GM21717 (cell line): Measurements from ENCODE around the gene MAML3.

ENCODE experiments used
- ATAC-seq: cut with Tn5 transposase; IDR thresholded peaks from one replicate; pipeline ENCODE4 v1.9.1; 2021; ENCODE audit warnings: mild to moderate bottlenecking, moderate library complexity; ENCODE audit not compliant: unreplicated experiment

The MAML3 gene

DNA sequence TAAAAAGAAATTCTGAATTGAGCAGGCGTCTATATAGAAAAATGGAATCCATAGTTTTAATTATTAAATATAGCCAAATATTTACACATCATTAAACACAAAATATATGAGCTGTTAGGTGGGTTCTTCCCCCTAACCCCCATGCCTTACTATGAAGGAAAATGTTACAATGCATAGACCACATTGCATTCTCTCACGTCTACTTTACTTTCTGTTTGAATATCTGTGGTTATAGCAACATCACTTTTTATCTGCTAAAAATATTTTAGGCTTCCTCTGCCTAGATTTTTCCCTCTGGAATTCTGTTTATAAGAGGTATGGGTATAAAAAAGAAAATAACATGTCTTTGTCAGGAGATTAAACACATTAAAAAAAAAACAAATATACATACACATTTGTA lies 73.1 kb downstream of the MAML3 start:
- no peak for ATAC-seq

DNA sequence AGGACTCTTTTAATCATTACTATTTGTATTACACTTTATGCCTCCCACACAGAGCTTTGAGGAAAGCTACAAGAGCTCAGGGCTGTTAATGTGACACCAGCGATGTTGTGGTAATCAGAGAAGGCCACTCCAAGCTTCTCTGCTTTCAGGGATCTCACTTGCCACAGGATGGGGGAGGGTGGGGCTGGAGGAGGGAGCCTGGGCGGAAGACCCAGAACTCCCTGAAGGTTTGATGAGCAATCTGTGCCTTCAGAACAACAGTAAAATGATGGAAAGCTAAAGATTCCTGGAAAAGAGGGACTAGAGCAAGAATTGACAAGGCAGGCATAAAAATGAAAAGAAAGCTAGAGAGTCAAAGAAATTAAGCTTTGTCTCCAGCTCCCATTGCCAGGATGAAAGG lies 75.6 kb downstream of the MAML3 start:
- no peak for ATAC-seq

DNA sequence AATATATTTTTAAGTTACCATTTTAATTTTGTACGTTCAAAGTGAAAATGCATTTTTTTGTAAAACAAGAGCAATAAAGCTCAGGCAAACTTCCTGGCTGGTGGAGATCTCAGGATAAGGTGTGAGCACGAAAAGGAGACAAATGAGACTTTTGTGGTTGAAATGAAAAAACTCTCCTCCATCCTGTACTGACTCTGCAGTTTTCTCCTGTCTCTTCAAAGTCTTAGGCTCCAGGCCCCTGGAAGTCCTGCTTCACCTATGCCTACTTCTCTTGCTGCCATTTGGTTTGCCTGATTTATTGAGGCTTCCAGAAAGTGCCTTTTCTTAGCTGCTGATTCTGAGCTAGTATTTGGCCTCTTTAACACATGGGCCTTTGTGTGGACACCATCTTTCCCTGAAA lies 77.7 kb downstream of the MAML3 start:
- no peak for ATAC-seq

DNA sequence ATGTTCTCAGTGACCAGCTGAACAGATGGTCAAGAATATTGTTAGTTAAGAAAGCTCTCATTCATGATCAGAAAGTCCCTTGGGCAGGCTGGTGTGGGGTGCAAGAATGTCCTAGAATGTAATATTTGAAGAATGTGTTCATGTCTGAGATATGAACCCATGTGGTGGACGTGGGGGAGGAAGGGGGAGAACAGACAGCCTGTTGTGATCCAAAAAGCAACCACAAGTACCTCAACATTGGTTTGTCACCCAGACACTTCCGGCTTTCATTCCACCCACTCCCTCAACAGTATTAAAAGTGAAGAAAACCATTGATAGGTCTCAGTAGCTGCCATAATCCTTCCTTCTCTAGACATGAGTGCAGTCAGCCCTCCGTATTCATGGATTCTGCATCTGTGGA lies 82.2 kb downstream of the MAML3 start:
- peak; percentile 80 for ATAC-seq

DNA sequence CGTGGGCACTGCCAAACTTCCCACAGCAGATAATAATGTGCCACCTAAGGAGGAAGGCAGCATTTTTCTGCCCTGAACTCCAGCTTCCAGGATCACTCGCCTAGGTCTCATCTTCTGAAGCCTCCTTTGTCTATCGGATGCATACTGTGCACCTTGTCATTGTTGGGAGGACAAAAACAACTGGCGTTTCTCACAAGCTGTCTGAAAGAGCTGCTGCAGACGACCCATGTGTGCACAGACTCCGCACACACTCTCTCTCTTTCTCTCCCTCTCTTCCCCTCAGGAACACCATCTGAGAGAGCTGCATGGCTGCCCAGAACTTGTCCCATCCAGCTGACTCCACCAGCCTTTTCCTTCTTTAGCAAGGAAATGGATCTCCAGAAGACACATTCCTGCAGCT lies 83.0 kb downstream of the MAML3 start:
- no peak for ATAC-seq

DNA sequence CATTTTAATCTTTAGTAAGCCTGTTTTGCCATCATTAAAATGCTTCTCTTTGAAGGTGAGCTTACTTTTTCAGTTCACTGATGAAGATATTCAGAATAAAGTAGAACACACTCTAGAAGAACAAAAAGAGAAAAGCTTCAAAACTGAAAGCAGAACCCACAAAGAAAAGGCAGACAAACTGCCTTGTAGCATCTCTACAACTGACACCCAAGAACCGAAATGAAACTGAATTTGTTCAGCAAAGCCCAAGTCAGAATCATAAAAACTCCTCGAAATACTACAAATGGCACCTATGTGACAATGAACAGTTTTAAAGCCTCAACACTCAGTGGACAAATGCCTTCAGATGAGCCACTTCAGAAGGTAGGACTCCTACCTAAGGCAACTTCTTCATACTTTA lies 83.6 kb downstream of the MAML3 start:
- no peak for ATAC-seq

DNA sequence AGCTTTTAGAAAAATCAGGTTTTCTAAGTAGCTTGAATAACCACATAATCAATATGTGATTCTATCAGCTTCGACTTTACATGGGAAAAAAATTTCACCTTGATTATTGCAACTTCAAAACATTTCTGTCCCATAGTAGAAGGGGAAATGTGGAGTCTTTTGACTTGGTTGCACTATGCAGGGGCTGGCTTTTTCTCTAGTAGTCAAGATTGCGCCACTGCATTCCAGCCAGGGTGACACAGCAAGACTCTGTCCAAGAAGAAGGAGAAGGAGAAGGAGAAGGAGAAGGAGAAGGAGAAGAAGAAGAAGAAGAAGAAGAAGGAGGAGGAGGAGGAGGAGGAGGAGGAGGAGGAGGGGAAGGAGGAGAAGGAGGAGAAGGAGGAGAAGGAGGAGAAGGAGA lies 84.9 kb downstream of the MAML3 start:
- no peak for ATAC-seq

DNA sequence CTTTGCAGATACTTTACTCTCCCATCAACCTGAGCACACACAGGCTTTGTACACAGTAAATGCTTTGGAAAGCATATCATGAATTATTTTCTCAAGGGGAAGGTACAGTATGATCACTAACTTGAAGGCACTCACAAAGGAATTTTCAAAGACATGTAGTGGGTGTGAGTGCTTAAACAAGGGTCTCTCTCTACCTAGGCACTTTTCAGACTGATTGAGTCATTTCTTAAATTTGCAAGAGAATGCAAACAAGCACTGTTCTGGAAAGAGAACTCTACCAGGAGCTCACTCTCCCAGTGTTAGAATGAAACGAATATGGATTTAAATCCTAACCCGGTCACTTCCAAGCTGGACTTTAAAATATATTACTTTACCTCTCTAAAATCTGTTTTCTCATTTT lies 85.7 kb downstream of the MAML3 start:
- no peak for ATAC-seq

DNA sequence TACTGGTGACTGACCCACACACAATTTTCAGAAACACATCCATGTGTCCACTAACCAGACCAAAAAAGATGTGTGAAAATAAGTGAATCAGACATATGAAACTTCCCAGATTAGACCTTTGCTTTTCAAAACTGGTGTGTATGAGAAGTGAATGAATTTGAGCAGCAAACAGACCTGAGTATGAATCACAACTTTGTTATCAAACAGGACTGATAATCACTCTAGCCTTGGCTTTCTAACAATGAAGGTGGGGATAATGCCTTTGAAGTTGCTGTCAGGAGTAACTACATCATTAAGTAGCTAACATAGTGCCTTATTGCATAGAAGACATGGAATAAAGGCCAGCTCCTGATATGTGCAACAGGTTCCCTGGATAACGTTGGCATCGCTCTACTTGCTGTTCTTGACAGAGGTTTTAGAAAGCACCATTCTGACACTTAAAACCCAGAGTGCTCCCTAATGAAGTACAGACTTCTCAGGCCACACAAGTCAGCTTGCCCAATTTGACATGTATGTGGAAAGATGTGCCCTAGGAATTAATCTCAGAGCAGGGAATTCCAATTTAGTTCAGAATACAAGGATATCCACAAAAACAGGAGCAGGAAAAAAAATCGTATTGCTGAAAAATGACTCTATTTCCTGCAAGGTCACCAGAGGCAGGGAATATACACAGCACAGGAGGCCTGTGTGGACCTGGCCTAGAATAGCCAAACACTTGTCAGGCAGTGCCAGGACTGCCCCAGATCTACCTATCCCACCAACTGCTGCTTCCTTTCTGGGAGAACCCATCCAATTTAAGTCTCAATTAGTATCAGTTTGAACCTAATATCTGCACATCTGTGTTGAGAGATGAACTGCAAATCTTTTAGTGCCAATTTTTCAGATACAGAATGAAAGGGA lies 87.7 kb downstream of the MAML3 start:
- no peak for ATAC-seq

DNA sequence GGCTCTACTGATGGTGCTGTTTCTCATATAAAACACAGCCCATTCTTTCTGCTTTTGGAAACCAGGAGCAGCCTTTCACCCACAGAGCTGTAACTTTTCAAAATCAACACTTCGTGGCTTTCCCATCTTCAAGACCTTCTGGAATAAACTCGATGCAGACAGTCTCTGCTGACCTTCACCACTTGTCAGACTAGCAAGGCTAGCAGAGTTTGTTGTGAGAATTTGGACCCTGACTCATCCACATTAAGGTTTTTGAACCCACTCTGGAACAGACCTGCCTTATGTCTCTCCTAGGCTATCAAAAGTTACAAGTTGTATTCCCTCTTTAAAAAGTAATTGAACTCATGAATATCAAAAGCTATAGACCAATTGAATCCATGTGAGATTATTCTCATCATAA lies 88.6 kb downstream of the MAML3 start:
- ATAC-seq, result no peak

DNA sequence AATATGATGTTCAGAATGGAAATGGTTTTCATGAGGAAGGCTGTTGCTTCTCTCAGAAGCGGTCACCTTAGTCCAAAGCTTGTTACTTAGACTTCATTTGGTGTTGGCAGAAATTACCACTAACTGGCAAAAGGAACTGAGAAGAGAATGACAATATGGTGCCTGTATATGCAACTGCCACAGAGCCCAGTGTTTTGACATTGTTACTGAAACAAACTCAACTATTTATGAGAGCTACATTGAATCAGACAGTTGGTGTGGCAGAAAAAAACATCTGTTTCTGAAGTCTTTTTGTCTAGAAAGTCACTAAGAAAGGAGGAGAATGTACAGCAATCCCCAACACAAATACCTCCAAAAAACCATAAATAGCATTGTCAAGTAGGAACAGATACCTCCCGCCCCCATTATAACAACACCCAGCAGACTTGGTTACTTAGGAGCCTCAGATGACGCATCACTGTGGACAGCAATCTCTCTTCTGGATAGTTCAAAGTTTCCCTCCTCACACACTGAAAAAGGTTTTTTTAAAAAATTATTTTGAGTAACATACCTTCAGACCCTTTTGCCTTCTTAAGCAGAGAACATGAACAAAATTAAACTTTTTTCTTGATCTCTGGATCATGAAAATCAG lies 92.2 kb downstream of the MAML3 start:
- no peak for ATAC-seq

DNA sequence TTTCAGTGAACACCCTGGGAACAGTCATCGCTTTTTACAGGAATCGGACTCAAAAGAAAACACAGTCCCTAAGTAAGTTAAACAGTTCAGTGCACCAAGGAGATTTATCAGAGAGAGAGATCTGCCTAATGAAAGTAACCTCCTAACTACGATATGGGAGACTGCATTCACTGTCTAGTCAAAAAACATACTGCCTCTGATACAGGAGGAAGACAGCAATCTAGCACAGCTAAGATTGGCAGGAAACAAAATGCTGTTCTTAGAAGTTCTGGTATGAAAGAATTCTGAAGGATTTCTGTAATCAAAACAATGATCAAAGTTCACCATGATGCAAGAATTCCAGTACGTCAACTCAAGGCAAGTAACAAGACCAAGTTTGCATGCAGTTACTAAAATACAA lies 92.8 kb downstream of the MAML3 start:
- no peak for ATAC-seq

DNA sequence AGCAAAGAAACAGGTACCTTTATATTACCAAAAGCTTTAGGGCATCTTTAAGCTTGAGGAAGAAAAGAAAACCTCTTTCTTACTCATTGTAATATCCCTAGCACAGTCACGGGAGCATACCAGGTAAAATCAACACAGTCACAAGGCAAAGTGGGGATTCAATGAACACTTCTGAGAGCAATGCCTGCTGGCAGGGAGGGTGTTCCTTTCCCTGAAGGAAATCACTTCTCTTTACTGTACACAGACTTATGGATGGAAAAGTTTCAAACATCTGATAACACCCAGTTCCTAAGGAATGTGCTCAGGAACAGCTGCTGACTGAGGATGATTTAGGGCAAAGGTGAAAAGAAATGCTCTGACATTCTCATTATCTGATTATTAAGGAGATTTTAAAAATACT lies 94.8 kb downstream of the MAML3 start:
- no peak for ATAC-seq

DNA sequence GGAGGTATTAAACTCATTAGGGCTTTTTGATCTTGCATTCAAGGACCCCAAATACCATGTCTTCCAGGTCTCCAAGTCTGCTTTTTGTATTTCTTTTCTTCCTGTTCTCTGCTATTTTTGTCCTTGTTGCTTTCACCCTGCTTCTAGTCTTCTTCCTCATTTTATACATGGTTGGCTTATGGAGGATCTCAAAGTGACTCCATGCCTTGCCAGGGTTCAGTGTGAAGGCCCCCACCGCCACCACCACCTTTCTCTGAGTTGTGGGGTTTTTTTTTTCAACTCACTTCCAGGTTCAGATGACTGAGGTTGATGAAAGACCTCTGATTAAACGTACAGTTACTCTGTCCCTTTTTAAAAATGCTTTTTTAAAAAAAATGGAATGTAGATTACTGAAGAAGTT lies 96.3 kb downstream of the MAML3 start:
- no peak for ATAC-seq

DNA sequence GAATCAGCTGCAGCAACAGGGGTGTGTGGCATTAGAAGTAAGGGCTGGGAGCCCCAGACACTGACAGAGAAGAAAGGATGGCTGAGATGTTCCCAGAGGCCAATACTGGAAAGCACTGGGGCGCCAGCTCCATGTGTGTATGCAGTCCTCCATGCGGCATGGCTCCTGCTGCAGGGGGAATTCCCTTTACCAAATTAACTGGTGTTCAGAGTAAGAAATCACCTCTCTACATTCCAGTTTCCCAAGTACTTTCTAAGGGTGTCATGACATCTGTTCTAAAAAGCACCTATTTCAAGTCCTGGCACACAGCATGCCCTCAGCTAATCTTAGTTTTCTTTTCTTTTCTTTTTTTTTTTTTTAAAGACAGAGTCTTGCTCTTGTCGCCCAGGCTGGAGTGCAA lies 98.0 kb downstream of the MAML3 start:
- no peak for ATAC-seq

DNA sequence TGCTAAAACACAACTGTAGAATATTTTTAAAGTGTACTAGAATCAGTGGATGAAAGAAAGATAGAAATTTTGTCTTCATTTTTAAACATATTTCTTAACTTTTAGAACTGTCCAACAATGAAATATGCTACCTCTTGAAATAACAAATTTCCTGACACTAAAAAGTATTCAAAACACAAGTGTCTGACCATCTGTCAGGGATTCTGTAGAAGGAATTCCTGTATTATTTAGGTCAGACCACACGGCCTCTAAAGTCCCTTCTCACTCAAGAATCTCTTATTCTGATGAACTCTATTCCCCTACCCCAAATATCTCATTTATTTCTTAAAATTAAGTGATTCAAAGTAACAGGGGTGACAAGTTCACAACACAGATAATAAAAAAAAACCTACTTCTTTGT lies 99.1 kb downstream of the MAML3 start:
- ATAC-seq, result no peak

DNA sequence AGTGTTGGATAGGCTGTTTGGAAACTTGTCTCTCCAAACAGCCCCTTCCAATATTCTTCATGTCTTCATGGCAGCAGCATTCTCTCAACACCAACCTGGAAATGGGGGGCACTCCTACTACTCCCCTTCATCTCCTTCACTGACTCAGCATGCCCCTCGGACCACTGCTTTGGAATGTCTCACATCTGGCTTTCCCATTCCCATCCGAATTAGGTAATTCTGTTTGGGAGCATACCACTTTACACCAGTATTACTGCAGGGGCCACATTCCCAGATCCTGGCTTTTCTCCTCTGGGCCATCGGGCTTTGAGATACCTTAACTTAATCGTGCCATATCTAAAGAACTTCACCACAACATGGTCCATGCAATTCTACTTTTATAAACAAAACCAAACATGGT lies 100.8 kb downstream of the MAML3 start:
- ATAC-seq, result no peak

DNA sequence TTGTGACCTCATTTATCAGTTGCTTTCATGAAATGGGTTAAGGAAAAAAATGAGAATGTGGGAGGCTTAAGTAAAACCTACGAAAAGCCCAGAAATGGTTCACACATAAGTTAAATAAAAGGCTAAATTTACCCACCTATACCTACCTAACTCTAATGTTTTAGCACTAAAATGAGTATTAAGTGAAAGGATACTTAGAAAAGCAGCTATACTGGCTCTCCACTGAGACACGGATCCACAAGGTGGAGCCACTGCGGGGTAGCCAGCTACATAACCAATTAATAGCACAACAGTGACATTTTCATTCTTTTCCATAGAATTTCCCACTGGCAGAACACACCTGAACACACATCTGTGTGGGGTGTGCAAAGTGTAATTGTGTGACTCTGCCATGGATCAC lies 101.9 kb downstream of the MAML3 start:
- no peak for ATAC-seq

DNA sequence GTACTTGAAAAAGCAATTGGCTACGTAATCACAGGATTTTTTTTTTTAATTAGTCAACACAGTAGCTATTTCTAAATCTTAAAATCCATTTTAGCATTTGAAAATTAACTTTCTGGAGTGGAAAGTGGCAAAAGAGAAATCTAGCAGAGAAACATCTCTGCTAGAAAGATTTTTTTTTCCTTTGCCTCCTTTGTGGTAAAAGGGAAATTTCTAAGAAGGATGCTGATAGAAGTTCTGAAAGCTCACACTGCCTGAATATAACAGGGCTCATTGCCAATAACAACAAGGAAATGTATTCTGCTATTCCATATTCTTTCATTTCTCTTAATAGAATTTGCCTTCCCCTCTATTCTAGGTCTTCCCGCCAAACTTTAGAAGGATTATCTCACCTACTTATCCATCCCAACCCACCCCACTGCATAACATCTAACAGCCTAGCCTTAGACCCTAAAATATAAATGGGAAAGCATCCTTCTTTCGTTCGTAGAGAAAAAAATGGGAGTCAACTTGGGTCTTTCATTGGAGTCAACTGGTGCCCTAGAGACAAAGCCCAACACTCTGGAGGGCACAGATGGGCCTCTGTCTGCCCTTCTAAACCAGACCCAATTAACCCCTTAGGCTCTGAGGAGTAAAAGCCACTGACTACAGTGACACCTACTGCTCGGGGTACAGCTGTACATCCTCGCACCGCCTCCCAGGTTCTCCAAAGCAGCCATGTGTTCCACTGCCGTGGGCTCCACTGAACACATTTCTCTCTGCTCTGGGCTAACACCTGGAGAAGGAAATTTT lies 103.9 kb downstream of the MAML3 start:
- ATAC-seq, result no peak

DNA sequence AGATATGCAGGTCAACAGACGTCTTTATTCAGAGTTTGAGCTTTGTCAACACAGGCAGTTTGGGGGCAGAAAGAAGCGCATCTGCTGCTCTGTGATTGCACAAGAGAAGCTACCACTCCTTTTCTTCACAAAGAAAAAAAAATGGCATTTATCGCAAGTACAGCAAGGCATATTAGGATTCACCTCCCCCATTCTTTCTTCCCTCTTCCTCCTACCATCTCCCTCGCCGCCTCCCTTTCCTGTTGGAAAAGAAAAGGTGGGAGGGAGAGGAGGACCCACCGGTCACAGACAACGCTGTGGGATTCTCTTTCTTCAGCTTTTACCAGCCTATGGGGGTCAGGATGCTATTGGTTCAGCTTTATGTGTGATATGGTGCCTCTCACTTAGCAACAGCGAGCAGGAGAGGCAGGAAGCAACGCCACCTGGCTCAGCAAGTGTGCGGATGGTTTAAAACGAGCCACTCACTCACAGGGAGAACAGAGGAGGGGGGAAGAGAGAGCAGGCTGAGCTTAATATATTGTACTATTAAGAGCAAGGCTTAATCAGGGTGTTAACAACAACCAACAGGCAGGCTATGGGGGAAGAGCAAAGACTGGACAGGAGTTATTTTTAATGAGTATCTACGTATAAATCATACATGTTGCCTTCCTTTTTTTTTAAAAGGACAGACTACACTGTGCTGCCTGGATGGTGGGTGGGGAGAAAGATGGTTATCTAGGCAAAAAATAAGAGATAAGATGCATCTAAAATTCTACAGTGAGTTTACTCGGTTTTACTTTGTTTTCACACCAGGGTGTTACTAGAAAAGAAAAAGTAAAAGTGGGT lies 104.7 kb downstream of the MAML3 start:
- ATAC-seq, result peak; percentile 66

DNA sequence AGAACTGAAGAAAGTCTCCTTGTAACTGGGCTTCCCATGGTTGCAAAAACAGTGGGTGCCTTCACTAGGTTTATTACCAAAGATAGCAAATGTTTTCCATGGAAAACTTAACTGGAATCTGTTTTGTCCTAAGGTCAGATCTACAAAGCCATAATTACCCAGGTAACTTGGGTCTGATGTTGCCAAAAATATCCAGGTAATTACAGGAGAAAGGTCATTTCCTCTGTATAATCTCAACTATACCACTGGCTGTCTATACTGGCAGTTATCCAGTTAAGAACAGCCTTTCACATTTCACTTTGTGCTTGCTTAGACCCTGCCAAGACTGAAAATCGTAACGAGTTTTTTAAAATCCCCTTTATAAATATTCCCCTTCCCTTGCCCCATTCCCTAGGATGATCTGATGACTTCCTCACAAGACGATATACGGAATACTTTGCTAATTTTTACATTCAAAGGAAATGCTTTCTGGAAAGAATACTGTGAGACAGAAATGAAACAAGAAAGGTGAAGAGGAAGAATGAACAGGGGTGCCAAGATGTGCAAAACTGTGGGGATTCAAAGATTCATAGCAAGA lies 105.5 kb downstream of the MAML3 start:
- no peak for ATAC-seq
